Measurements from ENCODE around the gene SYNGR1. TPM values are rescaled to one million over a fixed set of nuclear protein-coding genes. Genes with fewer than 3 reads are reported as not detected.

Gene SYNGR1
- total and polyA plus RNA-seq, 2 experiments from 2014 or later: 30.9 to 37.0 TPM

GRCh38 chr22:39319284-39320022 is 30.3 kb upstream of the SYNGR1 start, which contains the start of gene RPL3 (continued):
- TF ChIP-seq ZNF462 (CRISPR knock-in tag; IDR thresholded peaks at IDR 0.05) (no peak), POLR2AphosphoS5 (IDR thresholded peaks at IDR 0.05; ENCODE audit: low read depth) (peak; percentile 99), NANOG (IDR thresholded peaks at IDR 0.05; ENCODE audit: borderline replicate concordance) (no peak), JUNB (IDR thresholded peaks at IDR 0.05; ENCODE audit: unreplicated experiment) (peak; percentile 29), EZH2 (IDR thresholded peaks at IDR 0.05; ENCODE audit: low read depth, unreplicated experiment) (no peak), REST (IDR thresholded peaks at IDR 0.05; ENCODE audit: unreplicated experiment) (no peak)
